Body of pancreas (tissue), 4 donors: ENCODE measurements around the gene ARFRP1. TPM values are rescaled to one million over a fixed set of nuclear protein-coding genes. Genes with fewer than 3 reads are reported as not detected.
A peak's percentile ranks its signal among the peaks of the same experiment; 100 is the strongest.

Experiments
- ATAC-seq: fragments of 150-250 bp; one replicate; pipeline ENCODE4 v1.9.1; 2016
- DNase-seq, 4 donors: peaks; one replicate each; pipeline ENCODE4 v3.0.0-alpha.2; 2019
- H3K27ac ChIP-seq, 4 donors: fragments of 200-600 bp; sonication (generic); 1 replicate in 3 of 4; 2 replicates in 1 of 4; pipeline versions ENCODE4 v1.5.1 to v1.6.1; 2016 to 2019; ENCODE audit warnings: mild to moderate bottlenecking in 1 of 4, mixed read lengths in 1 of 4, moderate library complexity in 1 of 4
- H3K27me3 ChIP-seq, 2 donors: fragments of 200-600 bp; sonication (generic); one replicate each; pipeline ENCODE4 v1.6.0; 2016; ENCODE audit warnings: mild to moderate bottlenecking in 1 of 2
- H3K36me3 ChIP-seq, 2 donors: fragments of 200-600 bp; sonication (generic); replicated peaks in 1 of 2; 2 replicates each; pipeline ENCODE4 v1.5.1; 2016; ENCODE audit warnings: low read depth in 2 of 2; ENCODE audit not compliant: insufficient read depth in 1 of 2
- H3K4me1 ChIP-seq: fragments of 200-600 bp; sonication (generic); one replicate; pipeline ENCODE4 v1.6.0; 2016
- H3K4me3 ChIP-seq, 2 donors: fragments of 200-600 bp; sonication (generic); 1 replicate in 1 of 2; 2 replicates in 1 of 2; pipeline ENCODE4 v1.5.1; 2016 to 2019
- H3K9me3 ChIP-seq, 3 donors: fragments of 200-600 bp; sonication (generic); 1 replicate in 2 of 3; 2 replicates in 1 of 3; pipeline ENCODE4 v1.5.1; 2016
- CTCF ChIP-seq, 7 experiments: fragments of 450-650 bp in 4 of 7; fragments of 200-600 bp in 3 of 7; sonication (generic) in 3 of 7; IDR thresholded peaks; one replicate each; pipeline ENCODE4 v1.5.1; 2016 to 2019; ENCODE audit warnings: antibody characterized with exemption in 7 of 7
- POLR2A ChIP-seq, 3 donors: fragments of 450-650 bp; IDR thresholded peaks; one replicate each; pipeline ENCODE4 v1.6.1; 2016; ENCODE audit warnings: antibody characterized with exemption in 3 of 3, mild to moderate bottlenecking in 2 of 3
- WGBS, 2 donors: methylation state at CpG; one replicate each; pipeline ENCODE4 v1.1.5; 2017; 5-methylcytosine and 5-hydroxymethylcytosine counted together
- intact Hi-C: fragments of 100-400 bp; cut with DNase I; formaldehyde crosslinking; loops from one replicate; pipeline ENCODE4 v1.15.1; 2023
- total RNA-seq, 2 donors: library from RNA; depleted of rRNA; stranded (reverse); fragments of >200 nt; gene quantifications; one replicate each; pipeline ENCODE4 v1.1.0, GENCODE V29; 2016

The ARFRP1 gene
- total RNA-seq, 2 donors from 2014 or later, result 22.6 to 23.4 TPM

DNA sequence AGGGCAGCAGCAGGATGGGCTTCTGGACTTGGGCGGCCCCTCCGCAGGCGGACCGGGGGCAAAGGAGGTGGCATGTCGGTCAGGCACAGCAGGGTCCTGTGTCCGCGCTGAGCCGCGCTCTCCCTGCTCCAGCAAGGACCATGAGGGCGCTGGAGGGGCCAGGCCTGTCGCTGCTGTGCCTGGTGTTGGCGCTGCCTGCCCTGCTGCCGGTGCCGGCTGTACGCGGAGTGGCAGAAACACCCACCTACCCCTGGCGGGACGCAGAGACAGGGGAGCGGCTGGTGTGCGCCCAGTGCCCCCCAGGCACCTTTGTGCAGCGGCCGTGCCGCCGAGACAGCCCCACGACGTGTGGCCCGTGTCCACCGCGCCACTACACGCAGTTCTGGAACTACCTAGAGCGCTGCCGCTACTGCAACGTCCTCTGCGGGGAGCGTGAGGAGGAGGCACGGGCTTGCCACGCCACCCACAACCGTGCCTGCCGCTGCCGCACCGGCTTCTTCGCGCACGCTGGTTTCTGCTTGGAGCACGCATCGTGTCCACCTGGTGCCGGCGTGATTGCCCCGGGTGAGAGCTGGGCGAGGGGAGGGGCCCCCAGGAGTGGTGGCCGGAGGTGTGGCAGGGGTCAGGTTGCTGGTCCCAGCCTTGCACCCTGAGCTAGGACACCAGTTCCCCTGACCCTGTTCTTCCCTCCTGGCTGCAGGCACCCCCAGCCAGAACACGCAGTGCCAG lies 11.0 kb downstream of the ARFRP1 start, which contains the start of gene TNFRSF6B:
Gene TNFRSF6B, plus strand, starts transcription at position 25 of the 729 bp plus-strand sequence. Its CDS starts 116 bp downstream, at position 141.
- TF ChIP-seq CTCF (IDR thresholded peaks at IDR 0.05), result no peak
- TF ChIP-seq POLR2A (IDR thresholded peaks at IDR 0.05), result peak in 2 of 3 donors; percentile 1 to 12
- DNase-seq (peak in 2 of 4 donors; percentile 19), ATAC-seq (no peak)
- no peaks in the 10 kb centered on the region for H3K9me3 ChIP-seq
- intact Hi-C loops, result no loop called here
- no peak within 1 kb of the TSS for H3K27ac ChIP-seq
- no peaks in the 10 kb centered on the region for H3K36me3 ChIP-seq
- peaks cover 37% of the 10 kb centered on the region for H3K4me1 ChIP-seq
- no peak within 1 kb of the TSS for H3K4me3 ChIP-seq
- 13 to 17% methylated on average over 1 to 52 of the region's 52 CpGs for WGBS, 2 donors
- no peaks in the 10 kb centered on the region for H3K27me3 ChIP-seq

- ATAC-seq, result peak; percentile 17
- Histone ChIP-seq H3K4me1 (peaks cover 37% of the 10 kb centered on the region), H3K9me3 (no peaks in the 10 kb centered on the region), H3K36me3 (no peaks in the 10 kb centered on the region), H3K27me3 (no peaks in the 10 kb centered on the region), H3K27ac (no peak overlapping the region), H3K4me3 (no peak overlapping the region)
- TF ChIP-seq CTCF (IDR thresholded peaks at IDR 0.05) (no peak), POLR2A (IDR thresholded peaks at IDR 0.05) (no peak)
- peak in 3 of 4 donors; percentile 19 to 43 (median 37) for DNase-seq
- 21 to 37% methylated on average over 3 to 6 of the region's 6 CpGs for WGBS, 2 donors
- intact Hi-C loops, result no loop called here
Measured at GRCh38 chr20:63696306-63696627, 11.5 kb downstream of the ARFRP1 start.

GRCh38 chr20:63695424-63696305 lies 12.1 kb downstream of the ARFRP1 start:
- Histone ChIP-seq H3K4me1 (peaks cover 37% of the 10 kb centered on the region), H3K4me3 (no peak overlapping the region), H3K9me3 (no peaks in the 10 kb centered on the region), H3K36me3 (no peaks in the 10 kb centered on the region), H3K27me3 (no peaks in the 10 kb centered on the region), H3K27ac (no peak overlapping the region)
- TF ChIP-seq CTCF (IDR thresholded peaks at IDR 0.05), result no peak
- ATAC-seq, result no peak
- peak in 1 of 4 donors; percentile 13 for DNase-seq
- intact Hi-C loops, result no loop called here
- 78% methylated on average over 8 to 22 of the region's 25 CpGs for WGBS, 2 donors

DNA sequence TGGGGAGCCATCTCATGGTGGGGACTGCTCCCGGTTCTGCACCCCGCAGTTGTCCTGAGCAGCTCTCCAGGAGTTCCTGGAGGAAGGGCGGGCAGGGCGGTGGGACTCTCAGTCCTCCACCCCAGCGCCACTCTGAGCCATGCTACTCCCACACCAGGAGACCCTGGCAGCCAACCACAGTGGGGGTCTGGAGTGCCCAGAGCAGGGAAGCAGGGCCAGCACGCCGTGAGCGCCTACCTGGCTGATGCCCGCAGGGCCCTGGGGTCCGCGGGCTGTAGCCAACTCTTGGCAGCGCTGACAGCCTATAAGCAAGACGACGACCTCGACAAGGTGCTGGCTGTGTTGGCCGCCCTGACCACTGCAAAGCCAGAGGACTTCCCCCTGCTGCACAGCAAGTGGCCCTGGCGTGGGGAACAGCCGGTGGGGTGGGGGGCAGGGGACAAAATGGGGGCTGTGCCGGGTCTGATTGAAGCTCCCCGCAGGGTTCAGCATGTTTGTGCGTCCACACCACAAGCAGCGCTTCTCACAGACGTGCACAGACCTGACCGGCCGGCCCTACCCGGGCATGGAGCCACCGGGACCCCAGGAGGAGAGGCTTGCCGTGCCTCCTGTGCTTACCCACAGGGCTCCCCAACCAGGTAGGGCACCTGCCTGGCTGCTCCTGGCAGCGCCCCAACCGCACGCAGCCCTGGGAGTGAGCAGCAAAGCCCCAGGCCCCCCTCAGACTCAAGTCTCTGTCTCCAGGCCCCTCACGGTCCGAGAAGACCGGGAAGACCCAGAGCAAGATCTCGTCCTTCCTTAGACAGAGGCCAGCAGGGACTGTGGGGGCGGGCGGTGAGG lies 13.0 kb downstream of the ARFRP1 start:
- H3K27ac ChIP-seq, result no peak overlapping the region
- no peaks in the 10 kb centered on the region for H3K27me3 ChIP-seq
- no peaks in the 10 kb centered on the region for H3K9me3 ChIP-seq
- TF ChIP-seq POLR2A (IDR thresholded peaks at IDR 0.05), result no peak
- no peaks in the 10 kb centered on the region for H3K36me3 ChIP-seq
- ATAC-seq (no peak), DNase-seq (peak in 1 of 4 donors; percentile 15)
- H3K4me1 ChIP-seq, result peaks cover 36% of the 10 kb centered on the region
- H3K4me3 ChIP-seq, result no peak overlapping the region
- intact Hi-C loops, result no loop called here
- WGBS, 2 donors, result 95 to 96% methylated on average over 9 to 28 of the region's 37 CpGs
